ENCODE measurements around the gene ZNF835. TPM values are rescaled to one million over a fixed set of nuclear protein-coding genes. Genes with fewer than 3 reads are reported as not detected.

Gene ZNF835
- total and polyA plus RNA-seq, 2 of the 13 experiments (the other 11 are each of a cell fraction or from before 2014, with no cell fraction given): not detected

- TF ChIP-seq, protein P1, sequence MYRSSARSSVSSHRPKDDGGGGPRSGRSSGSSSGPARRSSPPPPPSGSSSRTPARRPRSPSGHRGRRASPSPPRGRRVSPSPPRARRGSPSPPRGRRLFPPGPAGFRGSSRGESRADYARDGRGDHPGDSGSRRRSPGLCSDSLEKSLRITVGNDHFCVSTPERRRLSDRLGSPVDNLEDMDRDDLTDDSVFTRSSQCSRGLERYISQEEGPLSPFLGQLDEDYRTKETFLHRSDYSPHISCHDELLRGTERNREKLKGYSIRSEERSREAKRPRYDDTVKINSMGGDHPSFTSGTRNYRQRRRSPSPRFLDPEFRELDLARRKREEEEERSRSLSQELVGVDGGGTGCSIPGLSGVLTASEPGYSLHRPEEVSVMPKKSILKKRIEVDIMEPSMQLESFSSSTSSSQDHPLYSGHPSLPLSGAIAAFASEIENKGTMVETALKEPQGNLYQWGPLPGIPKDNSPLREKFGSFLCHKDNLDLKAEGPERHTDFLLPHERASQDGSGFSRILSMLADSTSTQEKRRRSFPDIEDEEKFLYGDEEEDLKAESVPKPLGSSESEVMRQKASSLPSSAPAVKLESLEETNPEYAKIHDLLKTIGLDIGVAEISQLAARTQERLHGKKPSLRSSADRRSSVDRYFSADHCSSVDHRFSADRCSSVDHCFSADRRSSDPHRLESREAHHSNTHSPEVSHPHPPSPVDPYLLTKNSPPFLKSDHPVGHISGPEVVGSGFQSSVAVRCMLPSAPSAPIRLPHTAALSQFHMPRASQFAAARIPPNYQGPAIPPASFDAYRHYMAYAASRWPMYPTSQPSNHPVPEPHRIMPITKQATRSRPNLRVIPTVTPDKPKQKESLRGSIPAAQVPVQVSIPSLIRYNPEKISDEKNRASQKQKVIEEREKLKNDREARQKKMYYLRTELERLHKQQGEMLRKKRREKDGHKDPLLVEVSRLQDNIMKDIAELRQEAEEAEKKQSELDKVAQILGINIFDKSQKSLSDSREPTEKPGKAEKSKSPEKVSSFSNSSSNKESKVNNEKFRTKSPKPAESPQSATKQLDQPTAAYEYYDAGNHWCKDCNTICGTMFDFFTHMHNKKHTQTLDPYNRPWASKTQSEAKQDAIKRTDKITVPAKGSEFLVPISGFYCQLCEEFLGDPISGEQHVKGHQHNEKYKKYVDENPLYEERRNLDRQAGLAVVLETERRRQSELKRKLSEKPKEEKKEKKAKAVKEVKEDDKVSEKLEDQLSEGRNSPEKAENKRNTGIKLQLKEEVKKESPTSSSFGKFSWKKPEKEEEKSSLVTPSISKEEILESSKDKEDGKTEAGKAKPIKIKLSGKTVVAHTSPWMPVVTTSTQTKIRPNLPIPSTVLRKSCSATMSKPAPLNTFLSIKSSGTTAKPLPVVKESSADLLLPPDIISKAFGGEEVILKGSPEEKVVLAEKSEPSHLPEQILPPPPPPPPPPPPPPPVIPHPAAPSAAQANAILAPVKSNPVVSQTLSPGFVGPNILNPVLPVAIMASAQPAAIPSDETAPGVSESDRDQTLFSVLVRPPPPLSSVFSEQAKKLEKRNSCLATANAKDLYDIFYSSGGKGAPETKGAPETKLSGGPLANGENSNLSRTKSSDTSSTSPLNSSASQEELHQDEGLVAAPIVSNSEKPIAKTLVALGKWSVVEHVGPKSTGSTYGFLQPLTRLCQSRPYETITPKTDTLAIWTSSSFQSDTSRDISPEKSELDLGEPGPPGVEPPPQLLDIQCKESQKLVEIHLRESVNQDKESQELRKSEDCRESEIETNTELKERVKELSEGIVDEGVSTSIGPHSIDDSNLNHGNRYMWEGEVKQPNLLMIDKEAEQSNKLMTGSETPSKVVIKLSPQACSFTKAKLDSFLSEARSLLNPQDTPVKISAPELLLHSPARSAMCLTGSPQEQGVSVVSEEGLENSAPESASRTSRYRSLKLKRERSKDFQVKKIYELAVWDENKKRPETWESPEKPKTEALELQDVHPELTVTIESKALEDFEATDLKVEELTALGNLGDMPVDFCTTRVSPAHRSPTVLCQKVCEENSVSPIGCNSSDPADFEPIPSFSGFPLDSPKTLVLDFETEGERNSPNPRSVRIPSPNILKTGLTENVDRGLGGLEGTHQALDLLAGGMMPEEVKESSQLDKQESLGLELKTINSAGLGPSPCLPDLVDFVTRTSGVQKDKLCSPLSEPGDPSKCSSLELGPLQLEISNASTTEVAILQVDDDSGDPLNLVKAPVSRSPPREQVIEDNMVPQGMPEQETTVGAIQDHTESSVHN (CRISPR knock-in tag; IDR thresholded peaks at IDR 0.05): no peak
- TF ChIP-seq ZNF83 (CRISPR knock-in tag; IDR thresholded peaks at IDR 0.05; ENCODE audit: borderline replicate concordance): no peak
- no peak for TF ChIP-seq ZNF790 (CRISPR knock-in tag; IDR thresholded peaks at IDR 0.05; ENCODE audit: borderline replicate concordance)
- no peak for TF ChIP-seq IRF2 (CRISPR knock-in tag; IDR thresholded peaks at IDR 0.05)
Measured at GRCh38 chr19:56619121-56619520, 52.4 kb downstream of the ZNF835 start (continued).

DNA sequence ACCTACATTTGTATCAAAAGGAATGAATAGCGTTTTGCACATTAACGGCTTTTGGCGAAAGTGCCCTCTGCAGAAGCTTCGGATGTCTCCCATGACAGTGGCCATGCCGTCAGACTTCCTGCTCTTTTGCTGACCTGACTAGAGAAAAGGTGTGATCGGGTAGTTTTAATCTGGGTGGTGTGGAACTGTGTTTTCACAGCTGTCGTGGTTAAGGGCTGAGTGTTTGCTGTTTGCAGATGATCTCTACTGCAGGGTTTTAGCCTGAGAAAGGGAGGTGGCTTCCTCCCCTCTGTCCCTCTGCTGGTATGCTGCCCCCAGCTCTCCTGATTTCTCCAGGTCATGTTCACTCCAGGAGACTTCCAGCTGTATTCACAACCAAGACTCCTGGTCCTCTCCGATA is 54.0 kb downstream of the ZNF835 start:
- Histone ChIP-seq H4K20me1 (ENCODE audit: insufficient read depth, low read length) (no peaks in the 10 kb centered on the region), H3K9ac (ENCODE audit: insufficient read depth, low read depth, low read length) (no peak overlapping the region), H2AFZ (ENCODE audit: low read length) (no peak overlapping the region), H3K9me3 (ENCODE audit: low read length) (peaks cover 60% of the 10 kb centered on the region), H3K4me3 (replicated peaks in 1 of 3; ENCODE audit: insufficient read depth in 1 of 3, low read depth in 2 of 3, low read length in 3 of 3) (no peak overlapping the region), H3K4me2 (ENCODE audit: low read depth, low read length) (no peak overlapping the region), H3K79me2 (ENCODE audit: insufficient read depth, low read length) (no peaks in the 10 kb centered on the region), H3K27me3 (ENCODE audit: control insufficient read depth in 1 of 2, insufficient read depth in 2 of 2, low read length in 2 of 2) (no peaks in the 10 kb centered on the region), H3K36me3 (replicated peaks in 1 of 2; ENCODE audit: control insufficient read depth in 1 of 2, insufficient read depth in 2 of 2, low read length in 2 of 2) (peaks cover 4 to 15% of the 10 kb centered on the region in 2 experiments; a peak in 2 of 5 replicates), H3K4me1 (ENCODE audit: insufficient read depth, low read length) (no peaks in the 10 kb centered on the region), H3K27ac (ENCODE audit: extremely low read length, insufficient read depth, low read length) (no peak overlapping the region)
- intact Hi-C loops (cut with micrococcal nuclease; ENCODE audit: unreplicated experiment) (no loop called here), in situ Hi-C loops (cut with HindIII; ENCODE audit: extremely low pct_ligation_motif_present, low pct_unique_long_range_greater_than_20kb) (no loop called here)
- ChIA-PET CTCF (ENCODE audit: low intra/inter-chr PET ratio, low total read pairs) (no interaction called here), POLR2A (no interaction called here)
- FAIRE-seq: no peak
- DNase-seq (ENCODE audit: low spot score): no peak
- no TSS peak for BruUV-seq (replicated peaks)
- no peak for ATAC-seq
- WGBS (ENCODE audit: low lambda C conversion rate): 86% methylated on average over 8 of the region's 8 CpGs
- TF ChIP-seq TCF7 (IDR thresholded peaks at IDR 0.05; ENCODE audit: low read depth) (no peak), ZMYM4 (CRISPR knock-in tag; IDR thresholded peaks at IDR 0.05) (no peak), ZKSCAN5 (CRISPR knock-in tag; IDR thresholded peaks at IDR 0.05) (no peak), ZNF558 (CRISPR knock-in tag; IDR thresholded peaks at IDR 0.05; ENCODE audit: borderline replicate concordance) (no peak), ZNF224 (CRISPR knock-in tag; IDR thresholded peaks at IDR 0.05) (no peak), ZNF674 (CRISPR knock-in tag; IDR thresholded peaks at IDR 0.05; ENCODE audit: low read depth) (no peak)
- TF ChIP-seq, protein P2, sequence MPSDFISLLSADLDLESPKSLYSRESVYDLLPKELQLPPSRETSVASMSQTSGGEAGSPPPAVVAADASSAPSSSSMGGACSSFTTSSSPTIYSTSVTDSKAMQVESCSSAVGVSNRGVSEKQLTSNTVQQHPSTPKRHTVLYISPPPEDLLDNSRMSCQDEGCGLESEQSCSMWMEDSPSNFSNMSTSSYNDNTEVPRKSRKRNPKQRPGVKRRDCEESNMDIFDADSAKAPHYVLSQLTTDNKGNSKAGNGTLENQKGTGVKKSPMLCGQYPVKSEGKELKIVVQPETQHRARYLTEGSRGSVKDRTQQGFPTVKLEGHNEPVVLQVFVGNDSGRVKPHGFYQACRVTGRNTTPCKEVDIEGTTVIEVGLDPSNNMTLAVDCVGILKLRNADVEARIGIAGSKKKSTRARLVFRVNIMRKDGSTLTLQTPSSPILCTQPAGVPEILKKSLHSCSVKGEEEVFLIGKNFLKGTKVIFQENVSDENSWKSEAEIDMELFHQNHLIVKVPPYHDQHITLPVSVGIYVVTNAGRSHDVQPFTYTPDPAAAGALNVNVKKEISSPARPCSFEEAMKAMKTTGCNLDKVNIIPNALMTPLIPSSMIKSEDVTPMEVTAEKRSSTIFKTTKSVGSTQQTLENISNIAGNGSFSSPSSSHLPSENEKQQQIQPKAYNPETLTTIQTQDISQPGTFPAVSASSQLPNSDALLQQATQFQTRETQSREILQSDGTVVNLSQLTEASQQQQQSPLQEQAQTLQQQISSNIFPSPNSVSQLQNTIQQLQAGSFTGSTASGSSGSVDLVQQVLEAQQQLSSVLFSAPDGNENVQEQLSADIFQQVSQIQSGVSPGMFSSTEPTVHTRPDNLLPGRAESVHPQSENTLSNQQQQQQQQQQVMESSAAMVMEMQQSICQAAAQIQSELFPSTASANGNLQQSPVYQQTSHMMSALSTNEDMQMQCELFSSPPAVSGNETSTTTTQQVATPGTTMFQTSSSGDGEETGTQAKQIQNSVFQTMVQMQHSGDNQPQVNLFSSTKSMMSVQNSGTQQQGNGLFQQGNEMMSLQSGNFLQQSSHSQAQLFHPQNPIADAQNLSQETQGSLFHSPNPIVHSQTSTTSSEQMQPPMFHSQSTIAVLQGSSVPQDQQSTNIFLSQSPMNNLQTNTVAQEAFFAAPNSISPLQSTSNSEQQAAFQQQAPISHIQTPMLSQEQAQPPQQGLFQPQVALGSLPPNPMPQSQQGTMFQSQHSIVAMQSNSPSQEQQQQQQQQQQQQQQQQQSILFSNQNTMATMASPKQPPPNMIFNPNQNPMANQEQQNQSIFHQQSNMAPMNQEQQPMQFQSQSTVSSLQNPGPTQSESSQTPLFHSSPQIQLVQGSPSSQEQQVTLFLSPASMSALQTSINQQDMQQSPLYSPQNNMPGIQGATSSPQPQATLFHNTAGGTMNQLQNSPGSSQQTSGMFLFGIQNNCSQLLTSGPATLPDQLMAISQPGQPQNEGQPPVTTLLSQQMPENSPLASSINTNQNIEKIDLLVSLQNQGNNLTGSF (CRISPR knock-in tag; IDR thresholded peaks at IDR 0.05): no peak
